ENCODE data around the gene CAPRIN2.

The CAPRIN2 gene

GRCh38 chr12:30725739-30726138, 29.0 kb downstream of the CAPRIN2 start:
- Mint-ChIP-seq H3K4me3 (no peak overlapping the region), H3K27ac (ENCODE audit: low read depth) (no peak overlapping the region), H3K36me3 (ENCODE audit: insufficient read depth) (peaks cover 36% of the 10 kb centered on the region), H3K4me1 (peaks cover 7% of the 10 kb centered on the region), H3K9me3 (no peaks in the 10 kb centered on the region), H3K27me3 (no peaks in the 10 kb centered on the region)
- ATAC-seq (replicated peaks; ENCODE audit: extremely low read depth, poor library complexity, severe bottlenecking) (no peak), DNase-seq (ENCODE audit: low spot score in 2 of 2) (no peak)

DNA sequence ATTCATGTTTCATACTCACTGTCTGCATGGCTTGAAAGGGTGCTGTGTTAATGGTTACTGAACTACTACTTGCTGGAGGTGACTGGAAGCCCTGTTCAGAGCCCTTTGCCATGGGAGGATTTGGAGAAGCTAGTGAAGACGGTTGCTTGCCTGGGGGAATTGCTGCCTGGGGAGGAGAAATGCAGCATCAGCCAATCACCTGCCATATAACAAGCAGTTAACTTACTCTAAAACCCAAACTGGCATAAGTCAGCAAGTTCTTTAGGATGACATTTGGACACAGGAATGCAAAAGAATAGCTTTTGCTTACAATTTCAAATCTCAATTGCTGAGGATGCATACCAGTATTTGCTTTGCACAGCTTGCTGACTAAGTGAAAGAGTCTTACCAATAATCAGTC, 35.7 kb downstream of the CAPRIN2 start:
- Mint-ChIP-seq H3K4me1 (no peaks in the 10 kb centered on the region), H3K36me3 (ENCODE audit: insufficient read depth) (peaks cover 34% of the 10 kb centered on the region), H3K27me3 (no peaks in the 10 kb centered on the region), H3K9me3 (no peaks in the 10 kb centered on the region), H3K4me3 (no peak overlapping the region), H3K27ac (ENCODE audit: low read depth) (no peak overlapping the region)
- DNase-seq (ENCODE audit: low spot score in 2 of 2), result no peak
- ATAC-seq (replicated peaks; ENCODE audit: extremely low read depth, poor library complexity, severe bottlenecking), result no peak

- Mint-ChIP-seq H3K36me3 (ENCODE audit: insufficient read depth) (peaks cover 4% of the 10 kb centered on the region), H3K9me3 (no peaks in the 10 kb centered on the region), H3K4me3 (no peak overlapping the region), H3K27me3 (no peaks in the 10 kb centered on the region), H3K27ac (ENCODE audit: low read depth) (no peak overlapping the region), H3K4me1 (no peaks in the 10 kb centered on the region)
- ATAC-seq (replicated peaks; ENCODE audit: extremely low read depth, poor library complexity, severe bottlenecking) (no peak), DNase-seq (ENCODE audit: low spot score in 2 of 2) (no peak)
Observed at GRCh38 chr12:30707613-30708342, 47.0 kb downstream of the CAPRIN2 start.

GRCh38 chr12:30706476-30706875, 48.3 kb downstream of the CAPRIN2 start:
- Mint-ChIP-seq H3K4me3 (no peak overlapping the region), H3K9me3 (no peaks in the 10 kb centered on the region), H3K27me3 (no peaks in the 10 kb centered on the region), H3K36me3 (ENCODE audit: insufficient read depth) (no peaks in the 10 kb centered on the region), H3K4me1 (no peaks in the 10 kb centered on the region), H3K27ac (ENCODE audit: low read depth) (no peak overlapping the region)
- DNase-seq (ENCODE audit: low spot score in 2 of 2) (no peak), ATAC-seq (replicated peaks; ENCODE audit: extremely low read depth, poor library complexity, severe bottlenecking) (no peak)

DNA sequence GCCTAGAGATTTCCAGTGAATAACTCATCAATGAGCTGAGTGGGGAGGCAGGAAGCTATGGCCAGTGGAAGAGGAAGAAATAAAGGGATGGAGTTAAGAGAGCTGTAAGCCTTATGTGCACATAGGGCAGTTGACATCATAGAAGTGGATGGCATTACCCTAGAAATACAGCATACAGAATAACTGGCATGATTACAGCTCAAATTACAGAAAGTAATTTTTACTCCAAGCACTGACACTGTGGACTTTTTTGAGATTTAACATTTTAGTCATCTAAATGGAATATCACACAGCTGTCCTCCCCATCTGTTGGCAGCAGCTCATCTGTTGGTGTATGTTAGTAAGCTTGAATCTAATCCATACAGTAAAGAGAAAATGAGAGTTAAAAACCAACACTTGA, 53.7 kb downstream of the CAPRIN2 start:
- Mint-ChIP-seq H3K9me3 (no peaks in the 10 kb centered on the region), H3K4me1 (peaks cover 4% of the 10 kb centered on the region), H3K4me3 (no peak overlapping the region), H3K36me3 (ENCODE audit: insufficient read depth) (no peaks in the 10 kb centered on the region), H3K27me3 (no peaks in the 10 kb centered on the region), H3K27ac (ENCODE audit: low read depth) (no peak overlapping the region)
- no peak for DNase-seq (ENCODE audit: low spot score in 2 of 2)
- no peak for ATAC-seq (replicated peaks; ENCODE audit: extremely low read depth, poor library complexity, severe bottlenecking)

DNA sequence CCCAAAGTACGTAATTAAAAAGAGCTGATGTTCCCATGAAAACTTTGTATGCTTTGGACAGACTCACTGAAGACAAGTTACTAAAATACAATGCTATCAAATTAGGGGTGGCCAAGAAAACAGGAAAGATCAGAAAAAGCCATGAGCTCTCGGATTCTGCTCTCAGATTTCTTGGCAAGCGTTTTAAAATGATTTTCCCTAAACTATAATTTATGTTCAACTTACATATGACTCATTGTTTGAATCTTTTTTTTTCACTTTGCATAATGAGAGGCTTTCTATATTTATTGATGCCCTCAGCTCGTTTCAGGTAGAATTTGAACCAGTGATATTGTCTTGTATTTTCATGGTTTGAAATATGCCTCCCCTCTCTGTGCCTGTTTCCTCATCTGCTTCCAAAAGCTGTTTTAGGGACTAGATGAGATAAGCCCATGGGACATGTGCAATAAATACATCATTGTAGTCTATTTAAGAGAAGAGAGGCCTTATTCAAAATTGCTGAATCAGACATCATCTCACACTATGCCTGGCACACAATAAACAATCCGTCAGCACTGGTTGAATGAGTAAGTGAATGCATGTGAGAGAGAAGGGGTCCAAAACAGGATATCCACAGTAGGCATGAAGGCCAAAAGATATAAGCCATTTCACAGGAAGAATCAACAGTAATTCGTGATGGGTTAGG, 54.4 kb downstream of the CAPRIN2 start:
- Mint-ChIP-seq H3K27ac (ENCODE audit: low read depth) (no peak overlapping the region), H3K36me3 (ENCODE audit: insufficient read depth) (peaks cover 4% of the 10 kb centered on the region), H3K4me1 (peaks cover 8% of the 10 kb centered on the region), H3K9me3 (no peaks in the 10 kb centered on the region), H3K4me3 (no peak overlapping the region), H3K27me3 (no peaks in the 10 kb centered on the region)
- DNase-seq (ENCODE audit: low spot score in 2 of 2) (no peak), ATAC-seq (replicated peaks; ENCODE audit: extremely low read depth, poor library complexity, severe bottlenecking) (no peak)

GRCh38 chr12:30698346-30698745, 56.4 kb downstream of the CAPRIN2 start:
- ATAC-seq (replicated peaks; ENCODE audit: extremely low read depth, poor library complexity, severe bottlenecking) (no peak), DNase-seq (ENCODE audit: low spot score in 2 of 2) (no peak)
- peaks cover 4% of the 10 kb centered on the region for H3K36me3 Mint-ChIP-seq (ENCODE audit: insufficient read depth)
- H3K4me3 Mint-ChIP-seq, result peak overlapping the region; percentile 0
- no peak overlapping the region for H3K27ac Mint-ChIP-seq (ENCODE audit: low read depth)
- peaks cover 24% of the 10 kb centered on the region for H3K4me1 Mint-ChIP-seq
- H3K9me3 Mint-ChIP-seq, result no peaks in the 10 kb centered on the region
- H3K27me3 Mint-ChIP-seq, result no peaks in the 10 kb centered on the region

GRCh38 chr12:30696943-30697342, 57.8 kb downstream of the CAPRIN2 start:
- ATAC-seq (replicated peaks; ENCODE audit: extremely low read depth, poor library complexity, severe bottlenecking) (no peak), DNase-seq (ENCODE audit: low spot score in 2 of 2) (no peak)
- Mint-ChIP-seq H3K9me3 (no peaks in the 10 kb centered on the region), H3K4me1 (peaks cover 30% of the 10 kb centered on the region), H3K27me3 (no peaks in the 10 kb centered on the region), H3K36me3 (ENCODE audit: insufficient read depth) (peaks cover 4% of the 10 kb centered on the region), H3K4me3 (no peak overlapping the region), H3K27ac (ENCODE audit: low read depth) (no peak overlapping the region)

DNA sequence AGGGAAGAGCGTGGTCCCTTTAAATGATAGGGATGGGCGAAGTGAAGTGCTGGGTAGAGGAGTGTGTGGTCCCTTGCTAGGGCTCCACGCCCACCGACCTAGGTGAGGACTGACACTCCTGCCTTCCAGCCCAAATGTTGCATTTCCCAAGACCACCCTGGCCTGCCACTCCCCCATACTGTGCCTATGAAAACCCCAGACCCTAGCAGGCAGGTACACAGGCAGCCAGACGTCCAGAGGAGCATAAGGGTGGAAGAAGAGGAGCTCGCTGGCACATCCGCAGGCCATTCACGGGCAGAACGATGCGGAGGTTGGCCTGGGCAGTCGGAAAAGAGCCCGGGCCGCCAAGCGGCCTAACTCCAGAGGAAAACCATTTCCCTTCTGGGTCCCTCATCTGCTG, 58.3 kb downstream of the CAPRIN2 start:
- no peaks in the 10 kb centered on the region for H3K9me3 Mint-ChIP-seq
- no peak for DNase-seq (ENCODE audit: low spot score in 2 of 2)
- peaks cover 31% of the 10 kb centered on the region for H3K4me1 Mint-ChIP-seq
- no peaks in the 10 kb centered on the region for H3K27me3 Mint-ChIP-seq
- no peak for ATAC-seq (replicated peaks; ENCODE audit: extremely low read depth, poor library complexity, severe bottlenecking)
- H3K36me3 Mint-ChIP-seq (ENCODE audit: insufficient read depth), result peaks cover 4% of the 10 kb centered on the region
- peak overlapping the region; percentile 94 for H3K27ac Mint-ChIP-seq (ENCODE audit: low read depth)
- peak overlapping the region; percentile 95 for H3K4me3 Mint-ChIP-seq

GRCh38 chr12:30696103-30696408, 58.7 kb downstream of the CAPRIN2 start:
- peaks cover 35% of the 10 kb centered on the region for H3K4me1 Mint-ChIP-seq
- H3K4me3 Mint-ChIP-seq, result peak overlapping the region; percentile 95
- no peaks in the 10 kb centered on the region for H3K9me3 Mint-ChIP-seq
- H3K27ac Mint-ChIP-seq (ENCODE audit: low read depth), result peak overlapping the region; percentile 94
- peak; percentile 25 for ATAC-seq (replicated peaks; ENCODE audit: extremely low read depth, poor library complexity, severe bottlenecking)
- peaks cover 5% of the 10 kb centered on the region for H3K36me3 Mint-ChIP-seq (ENCODE audit: insufficient read depth)
- H3K27me3 Mint-ChIP-seq, result no peaks in the 10 kb centered on the region
- no peak for DNase-seq (ENCODE audit: low spot score in 2 of 2)

- Mint-ChIP-seq H3K4me3 (peak within 1 kb of the TSS; percentile 95), H3K4me1 (peaks cover 36% of the 10 kb centered on the region)
- peak; percentile 65 to 72 for DNase-seq (ENCODE audit: low spot score in 2 of 2)
Observed at GRCh38 chr12:30695199-30696102, 59.3 kb downstream of the CAPRIN2 start, which contains the start of gene IPO8. Gene IPO8 (minus strand): TSS chr12:30695869. CDS start chr12:30695647, 222 bp downstream.

DNA sequence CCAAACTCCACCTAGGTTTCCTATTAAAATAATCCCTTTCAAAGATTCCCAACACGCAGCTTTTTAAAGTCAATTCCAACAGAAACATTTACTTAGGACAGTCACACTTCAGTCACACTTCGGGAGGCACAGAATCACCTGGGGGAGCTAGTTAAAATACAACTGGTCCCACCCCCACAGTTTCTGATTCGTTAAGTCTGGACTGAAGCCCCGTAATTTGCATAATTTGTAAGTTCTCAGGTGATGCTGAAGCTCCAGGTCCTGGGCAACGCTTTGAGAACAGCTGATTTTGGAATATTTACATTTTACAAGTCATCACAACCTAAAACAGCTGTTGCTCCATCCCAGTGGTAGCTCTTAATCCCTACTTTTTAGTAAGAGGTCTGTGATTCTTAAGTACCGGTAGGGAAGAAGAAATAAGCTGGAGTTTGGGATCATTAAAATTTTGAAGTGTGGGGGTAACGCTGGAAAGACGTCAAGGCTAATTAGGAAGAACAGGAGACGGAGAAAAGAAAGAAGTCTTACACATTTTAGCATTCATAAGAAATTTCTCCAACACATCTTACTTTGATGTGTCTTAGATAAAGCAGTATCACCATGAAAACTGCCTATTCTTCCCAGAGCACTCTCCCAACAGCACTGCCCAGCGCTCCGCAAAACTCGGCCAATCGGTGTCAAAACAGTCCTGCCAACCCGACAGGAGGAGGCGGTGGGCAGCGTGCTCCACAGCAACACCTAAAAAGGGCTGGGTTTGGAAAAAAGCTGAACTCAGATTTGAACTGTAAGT, 60.1 kb downstream of the CAPRIN2 start:
- Mint-ChIP-seq H3K27ac (ENCODE audit: low read depth) (peak overlapping the region; percentile 94), H3K4me3 (peak overlapping the region; percentile 95), H3K36me3 (ENCODE audit: insufficient read depth) (peaks cover 9% of the 10 kb centered on the region), H3K27me3 (no peaks in the 10 kb centered on the region), H3K4me1 (peaks cover 36% of the 10 kb centered on the region), H3K9me3 (no peaks in the 10 kb centered on the region)
- ATAC-seq (replicated peaks; ENCODE audit: extremely low read depth, poor library complexity, severe bottlenecking), result peak; percentile 8
- no peak for DNase-seq (ENCODE audit: low spot score in 2 of 2)

More at GRCh38 chr12:30695199-30696102, 59.3 kb downstream of the CAPRIN2 start, which contains the start of gene IPO8:
- H3K27ac Mint-ChIP-seq (ENCODE audit: low read depth), result peak within 1 kb of the TSS; percentile 94
- peak; percentile 84 for ATAC-seq (replicated peaks; ENCODE audit: extremely low read depth, poor library complexity, severe bottlenecking)
- no peaks in the 10 kb centered on the region for H3K27me3 Mint-ChIP-seq
- H3K36me3 Mint-ChIP-seq (ENCODE audit: insufficient read depth), result peaks cover 6% of the 10 kb centered on the region
- no peaks in the 10 kb centered on the region for H3K9me3 Mint-ChIP-seq
